ENCODE results near the gene RPL10.

The RPL10 gene

GRCh38 chrX:154402622-154403127, 4.5 kb downstream of the RPL10 start:
- no peak for DNase-seq (ENCODE audit: low spot score)
- TF ChIP-seq CTCF (IDR thresholded peaks at IDR 0.05; ENCODE audit: extremely low read depth, missing control alignments): no peak

- no peak for DNase-seq (ENCODE audit: low spot score)
- TF ChIP-seq CTCF (IDR thresholded peaks at IDR 0.05; ENCODE audit: extremely low read depth, missing control alignments): no peak
These were observed 5.0 kb downstream of the RPL10 start for GRCh38 chrX:154403192-154403591.

- no peak for TF ChIP-seq CTCF (IDR thresholded peaks at IDR 0.05; ENCODE audit: extremely low read depth, missing control alignments)
- no peak for DNase-seq (ENCODE audit: low spot score)
These were observed 5.7 kb downstream of the RPL10 start for GRCh38 chrX:154403858-154404257.

- TF ChIP-seq CTCF (IDR thresholded peaks at IDR 0.05; ENCODE audit: extremely low read depth, missing control alignments): no peak
- DNase-seq (ENCODE audit: low spot score): no peak
These were observed 6.5 kb downstream of the RPL10 start for GRCh38 chrX:154404625-154405192.

GRCh38 chrX:154408659-154409221, 10.6 kb downstream of the RPL10 start:
- DNase-seq (ENCODE audit: low spot score): no peak
- no peak for TF ChIP-seq CTCF (IDR thresholded peaks at IDR 0.05; ENCODE audit: extremely low read depth, missing control alignments)

GRCh38 chrX:154409222-154409871, 11.2 kb downstream of the RPL10 start, which contains the start of gene DNASE1L1:
DNASE1L1 (minus strand) TSS chrX:154409254; CDS start chrX:154405568, 3,686 bp downstream.
- peak; percentile 78 for DNase-seq (ENCODE audit: low spot score)
- TF ChIP-seq CTCF (IDR thresholded peaks at IDR 0.05; ENCODE audit: extremely low read depth, missing control alignments): no peak

GRCh38 chrX:154411981-154412340, 13.8 kb downstream of the RPL10 start:
- TF ChIP-seq CTCF (IDR thresholded peaks at IDR 0.05; ENCODE audit: extremely low read depth, missing control alignments): no peak
- peak; percentile 75 for DNase-seq (ENCODE audit: low spot score)
